ENCODE measurements around the gene TEX29. TPM values are rescaled to one million over a fixed set of nuclear protein-coding genes. Genes with fewer than 3 reads are reported as not detected.

The TEX29 gene
- under 1 TPM in 1 of 2 donors, not detected in 1; 0.29 TPM for total RNA-seq
- long read RNA-seq, donor 1: 0 reads
- long read RNA-seq, donor 2: 0 reads

DNA sequence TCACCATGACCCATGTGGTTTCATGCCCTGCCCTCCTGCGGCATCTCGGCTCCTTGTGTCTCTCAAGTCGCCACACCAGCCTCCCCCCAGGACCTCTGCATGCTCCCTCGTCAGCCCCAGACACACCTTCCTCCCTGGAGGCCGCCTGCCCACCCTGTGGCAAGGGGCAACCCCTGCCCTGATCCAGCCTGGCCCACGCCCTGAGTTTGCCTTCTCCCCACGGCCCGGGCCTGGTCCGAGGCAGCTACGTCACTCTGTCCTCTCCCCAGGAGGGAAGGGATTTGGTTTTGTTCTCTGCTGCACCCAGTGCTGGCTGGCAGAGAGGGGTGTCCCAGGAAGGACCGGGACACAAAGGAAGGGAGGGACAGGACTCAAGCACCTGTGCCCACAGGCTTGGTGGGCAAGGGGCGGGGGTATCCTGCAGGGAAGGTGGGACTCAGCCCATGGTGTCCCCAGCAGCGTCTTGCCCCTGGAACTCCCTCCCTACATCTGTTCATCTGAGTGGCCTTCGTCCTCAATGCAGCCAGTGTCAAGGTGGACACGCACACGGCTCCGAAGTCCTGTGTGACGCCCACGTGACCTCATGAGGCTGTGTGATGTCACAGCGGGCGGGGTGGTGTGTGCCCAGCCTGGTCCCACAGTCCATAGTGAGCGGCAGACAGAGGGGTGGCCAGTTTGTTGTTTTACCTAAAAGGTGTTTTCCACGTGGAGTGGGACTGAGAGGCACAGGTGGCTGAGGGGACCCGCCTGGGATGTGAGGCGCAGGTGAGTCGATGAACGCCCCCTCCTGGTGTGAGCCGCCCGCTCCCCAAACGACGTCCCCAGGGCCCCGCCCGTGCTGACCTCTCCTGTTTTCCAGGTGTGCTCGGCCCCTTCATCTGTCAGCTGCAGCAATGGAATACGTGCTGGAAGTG lies at the start of gene TEX29:
Gene TEX29, plus strand, starts transcription at position 645 of the 914 bp plus-strand sequence. Its CDS starts 249 bp downstream, at position 894.
- peak; percentile 44 for DNase-seq (ENCODE audit: low spot score)
- intact Hi-C loops (cut with DNase I): no loop called here

- no peak for DNase-seq (ENCODE audit: low spot score)
- intact Hi-C loops (cut with DNase I): no loop called here
These were observed 49.4 kb upstream of the TEX29 start for GRCh38 chr13:111270765-111271698.

GRCh38 chr13:111272117-111272516 lies 48.3 kb upstream of the TEX29 start:
- DNase-seq (ENCODE audit: low spot score): no peak
- intact Hi-C loops (cut with DNase I): no loop called here

DNA sequence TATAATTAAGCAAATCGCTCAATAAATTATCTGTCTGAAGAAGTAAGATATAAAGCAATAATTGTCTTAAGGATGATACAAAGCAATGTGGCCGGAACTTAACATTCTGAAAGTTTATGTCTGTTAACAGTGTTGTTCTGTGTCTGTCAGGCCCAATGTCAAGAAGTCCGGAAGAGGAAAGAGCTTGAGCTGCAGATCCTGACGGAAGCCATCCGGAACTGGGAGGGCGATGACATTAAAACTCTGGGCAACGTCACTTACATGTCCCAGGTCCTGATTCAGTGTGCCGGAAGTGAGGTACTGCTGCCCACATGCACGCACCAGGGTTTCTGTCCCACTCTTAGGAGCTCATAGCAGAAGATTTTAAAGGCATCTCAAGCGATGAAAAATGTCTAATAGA lies 45.1 kb upstream of the TEX29 start:
- intact Hi-C loops (cut with DNase I): no loop called here
- DNase-seq (ENCODE audit: low spot score): no peak

DNA sequence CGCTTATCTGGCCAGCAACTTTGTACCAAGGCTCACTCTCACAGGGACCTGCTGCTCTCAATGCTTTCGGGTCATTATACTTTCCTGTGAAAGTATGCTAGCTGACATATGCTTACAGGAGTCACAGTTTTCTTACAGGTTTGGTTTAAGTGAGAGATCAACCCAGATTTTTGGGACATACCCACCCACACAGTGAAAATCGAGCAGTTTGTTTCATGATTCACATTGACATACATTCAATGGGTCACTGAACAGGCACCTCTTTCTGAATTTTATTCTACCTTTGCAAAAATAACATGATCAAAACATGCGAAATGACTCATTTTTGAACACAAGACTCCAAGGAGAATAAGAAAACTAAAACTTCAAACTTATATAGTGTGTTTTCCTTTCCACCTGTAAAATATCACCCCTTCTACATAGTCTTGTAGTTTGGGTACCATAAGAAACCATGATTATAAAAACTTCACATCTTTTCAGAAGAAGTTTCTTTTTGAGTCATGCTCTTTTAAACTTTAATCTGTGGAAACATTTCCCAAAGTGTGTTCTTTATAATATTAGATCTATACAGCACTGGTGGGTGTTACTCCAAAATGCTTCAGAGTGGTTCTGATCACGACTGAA lies 44.3 kb upstream of the TEX29 start:
- intact Hi-C loops (cut with DNase I): no loop called here
- no peak for DNase-seq (ENCODE audit: low spot score)

DNA sequence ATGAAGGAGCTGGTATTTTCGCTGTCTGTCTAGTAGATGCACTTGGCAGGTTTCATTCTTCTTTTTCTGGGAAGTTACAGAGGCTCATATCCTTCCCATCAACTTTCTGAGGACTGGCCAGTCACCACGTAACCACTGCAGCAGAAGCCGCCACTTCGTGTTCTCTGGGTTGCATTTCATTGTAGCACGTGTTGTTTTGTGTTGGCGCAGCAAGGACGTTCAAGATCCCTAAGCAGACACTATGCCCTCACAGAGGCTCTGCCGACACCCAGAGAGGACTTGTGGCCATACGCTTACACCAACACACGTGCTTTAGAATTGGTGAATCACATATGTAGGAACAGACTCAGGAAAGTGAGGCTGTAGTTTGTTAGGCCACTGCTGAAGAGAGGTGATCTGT lies 42.2 kb upstream of the TEX29 start:
- intact Hi-C loops (cut with DNase I): no loop called here

GRCh38 chr13:111278743-111279652 lies 41.4 kb upstream of the TEX29 start:
- intact Hi-C loops (cut with DNase I): no loop called here
- no peak for DNase-seq (ENCODE audit: low spot score)

More for the DNA sequence above, 42.2 kb upstream of the TEX29 start:
- DNase-seq (ENCODE audit: low spot score): no peak

- no peak for DNase-seq (ENCODE audit: low spot score)
- intact Hi-C loops (cut with DNase I): no loop called here
These were observed 40.2 kb upstream of the TEX29 start for GRCh38 chr13:111280226-111280625.

GRCh38 chr13:111280681-111281585 lies 39.5 kb upstream of the TEX29 start:
- DNase-seq (ENCODE audit: low spot score): no peak
- intact Hi-C loops (cut with DNase I): no loop called here

DNA sequence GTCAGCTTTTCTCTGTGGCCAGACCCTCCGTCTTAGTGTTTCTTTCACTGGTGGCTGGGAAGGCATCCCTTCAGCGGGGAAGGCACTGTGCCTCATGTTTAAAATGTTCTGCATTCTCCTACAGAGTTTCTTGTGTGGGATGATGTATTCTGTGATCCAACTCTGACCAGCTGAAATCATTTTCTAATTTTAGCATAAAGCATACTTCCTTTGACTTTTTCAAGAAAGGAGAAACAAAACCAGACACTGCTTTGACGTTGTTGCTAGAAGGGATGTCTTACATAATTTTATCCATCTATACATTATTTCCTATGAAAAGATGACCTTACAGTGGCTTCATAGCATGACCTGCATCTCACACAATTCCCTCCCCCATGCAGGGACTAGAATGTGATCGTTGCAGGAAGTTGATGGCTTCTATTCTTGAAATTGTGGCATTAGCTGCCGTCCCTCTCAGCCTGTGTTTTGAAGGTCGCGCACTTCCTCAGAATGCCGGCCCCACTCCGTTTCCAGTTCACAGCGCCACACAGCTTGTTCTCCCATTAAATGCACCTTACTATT lies 38.6 kb upstream of the TEX29 start:
- DNase-seq (ENCODE audit: low spot score): no peak
- intact Hi-C loops (cut with DNase I): no loop called here

- intact Hi-C loops (cut with DNase I): no loop called here
- no peak for DNase-seq (ENCODE audit: low spot score)
These were observed 38.0 kb upstream of the TEX29 start for GRCh38 chr13:111282425-111282824.

GRCh38 chr13:111282997-111283396 lies 37.4 kb upstream of the TEX29 start:
- DNase-seq (ENCODE audit: low spot score): no peak
- intact Hi-C loops (cut with DNase I): no loop called here

DNA sequence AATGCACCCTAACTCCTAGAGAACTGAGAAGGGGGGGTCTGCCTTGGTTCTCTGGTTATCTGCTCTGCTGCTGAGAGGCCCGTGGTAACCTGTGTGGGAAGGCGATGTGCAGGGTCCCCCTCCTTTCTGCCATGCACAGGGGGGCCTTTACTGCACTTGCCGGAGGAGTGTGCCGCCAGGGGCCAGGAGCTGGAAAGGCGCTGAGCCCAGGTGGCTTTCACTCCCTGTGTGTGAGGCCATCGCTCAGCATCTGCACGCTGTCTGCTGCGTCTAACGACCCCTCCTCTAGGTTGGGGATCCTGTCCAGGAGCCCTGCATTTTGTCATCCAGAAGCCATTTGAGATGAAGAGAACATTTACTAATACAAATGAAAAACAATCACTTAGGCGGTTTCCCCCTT lies 37.0 kb upstream of the TEX29 start:
- intact Hi-C loops (cut with DNase I): no loop called here
- DNase-seq (ENCODE audit: low spot score): no peak

- no peak for DNase-seq (ENCODE audit: low spot score)
These were observed 36.5 kb upstream of the TEX29 start for GRCh38 chr13:111283991-111284390.

GRCh38 chr13:111284565-111284964 lies 35.9 kb upstream of the TEX29 start:
- no peak for DNase-seq (ENCODE audit: low spot score)
- intact Hi-C loops (cut with DNase I): no loop called here

More at GRCh38 chr13:111283991-111284390, 36.5 kb upstream of the TEX29 start:
- intact Hi-C loops (cut with DNase I): no loop called here

DNA sequence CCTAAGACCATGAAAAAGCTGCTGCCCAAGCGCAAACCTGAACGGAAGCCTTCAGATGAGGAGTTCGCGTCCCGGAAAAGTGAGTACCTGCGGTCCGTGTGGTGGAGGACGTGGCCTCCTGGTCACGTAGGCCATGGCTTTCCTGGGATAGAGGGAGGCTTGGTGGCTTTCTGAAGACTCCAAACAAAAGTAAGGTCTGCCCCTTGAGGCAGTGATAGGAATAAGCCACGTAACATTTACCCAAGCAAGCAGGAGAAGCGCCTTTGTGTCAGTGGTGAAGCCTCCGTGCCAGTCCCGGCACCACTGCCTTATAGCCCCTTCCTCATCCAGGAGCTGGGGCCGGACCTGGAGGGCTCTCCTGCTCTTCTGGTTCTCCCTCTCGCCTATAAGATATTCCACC lies 34.3 kb upstream of the TEX29 start:
- no peak for DNase-seq (ENCODE audit: low spot score)
- intact Hi-C loops (cut with DNase I): no loop called here

- DNase-seq (ENCODE audit: low spot score): no peak
- intact Hi-C loops (cut with DNase I): no loop called here
These were observed 33.7 kb upstream of the TEX29 start for GRCh38 chr13:111286749-111287148.
